ENCODE measurements around the gene KCTD7. TPM values are rescaled to one million over a fixed set of nuclear protein-coding genes. Genes with fewer than 3 reads are reported as not detected.
"Not testable (repeated sequence)": the region's sequence is repeated elsewhere in the genome, so short reads cannot be mapped to it uniquely, and the experiment has no call there.

The KCTD7 gene
- total RNA-seq, 1 donor from 2014 or later, result 10.3 TPM

DNA sequence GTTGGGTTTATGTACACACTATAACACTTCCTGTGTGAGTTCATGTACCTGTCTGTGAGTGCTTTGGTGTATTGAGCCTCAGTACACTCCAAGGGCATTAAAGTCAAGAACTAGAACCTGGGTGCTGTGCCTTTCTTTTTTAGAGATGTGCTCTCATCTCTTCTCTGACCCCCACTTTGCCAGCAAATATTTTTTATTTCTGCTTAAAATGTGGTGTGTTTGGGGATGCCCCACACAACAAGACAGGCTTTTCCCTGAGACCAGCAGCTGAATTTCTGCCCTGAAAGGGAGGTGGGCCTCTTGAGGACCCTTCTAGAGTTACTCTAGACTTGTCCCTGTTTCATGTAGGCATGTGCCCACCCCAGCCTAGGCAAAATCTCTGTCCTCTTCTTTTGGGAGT, 14.3 kb downstream of the KCTD7 start:
- Mint-ChIP-seq H3K4me3 (ENCODE audit: low read depth) (no peak overlapping the region), H3K9me3 (no peaks in the 10 kb centered on the region), H3K27ac (no peak overlapping the region), H3K36me3 (ENCODE audit: low read depth) (peaks cover 62% of the 10 kb centered on the region), H3K27me3 (ENCODE audit: low read depth) (no peaks in the 10 kb centered on the region), H3K4me1 (ENCODE audit: low read depth) (no peaks in the 10 kb centered on the region)
- no peak for DNase-seq (ENCODE audit: low spot score)
- intact Hi-C loops (cut with micrococcal nuclease), result no loop called here

DNA sequence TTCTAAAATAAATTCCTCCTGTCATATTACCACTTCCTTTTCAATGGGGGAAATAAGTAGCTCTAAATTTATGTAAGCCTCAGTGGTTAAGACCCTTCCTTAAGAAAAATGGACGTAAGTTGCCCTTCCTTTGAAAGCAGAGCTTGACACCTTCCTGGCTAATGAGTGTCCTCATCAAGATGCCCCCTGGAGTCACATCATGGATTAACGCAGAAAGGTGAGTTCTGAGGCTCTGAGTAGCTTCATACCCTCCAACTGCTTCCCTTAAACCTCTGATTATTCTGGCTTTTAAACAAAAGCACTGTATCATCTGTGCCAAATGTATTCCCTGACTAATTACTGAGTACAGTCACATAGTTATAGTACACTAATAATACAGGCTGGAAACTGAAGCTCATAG, 14.7 kb downstream of the KCTD7 start:
- Mint-ChIP-seq H3K27me3 (ENCODE audit: low read depth) (no peaks in the 10 kb centered on the region), H3K4me3 (ENCODE audit: low read depth) (no peak overlapping the region), H3K9me3 (no peaks in the 10 kb centered on the region), H3K4me1 (ENCODE audit: low read depth) (no peaks in the 10 kb centered on the region), H3K27ac (no peak overlapping the region), H3K36me3 (ENCODE audit: low read depth) (peaks cover 58% of the 10 kb centered on the region)
- intact Hi-C loops (cut with micrococcal nuclease), result no loop called here
- no peak for DNase-seq (ENCODE audit: low spot score)

DNA sequence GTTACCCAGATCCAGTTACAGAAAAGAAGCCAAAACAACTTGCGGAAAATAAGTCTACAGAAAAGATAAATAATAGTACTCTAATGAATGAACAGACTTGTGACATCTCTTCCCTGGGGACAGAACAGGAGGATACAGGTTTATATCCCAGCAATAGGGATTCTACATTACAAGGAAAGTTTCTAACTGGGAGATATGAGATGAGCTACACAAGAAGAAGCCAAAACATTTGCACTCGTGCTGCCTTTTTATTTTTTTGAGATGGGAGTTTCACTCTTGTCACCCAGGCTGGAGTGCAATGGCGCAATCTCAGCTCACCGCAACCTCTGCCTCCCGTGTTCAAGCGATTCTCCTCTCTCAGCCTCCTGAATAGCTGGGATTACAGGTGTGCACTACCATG, 22.3 kb downstream of the KCTD7 start:
- H3K9me3 Mint-ChIP-seq; H3K27me3 Mint-ChIP-seq (ENCODE audit: low read depth); H3K27ac Mint-ChIP-seq; H3K4me3 Mint-ChIP-seq (ENCODE audit: low read depth); DNase-seq (ENCODE audit: low spot score): not testable (repeated sequence)
- intact Hi-C loops (cut with micrococcal nuclease), result loop anchor here (10.0 kb wide), 1 partner anchor 344 kb away; the partner anchor contains the start of genes SBDS and TYW1
- Mint-ChIP-seq H3K36me3 (ENCODE audit: low read depth) (peaks cover 25% of the 10 kb centered on the region), H3K4me1 (ENCODE audit: low read depth) (peaks cover 11% of the 10 kb centered on the region)

DNA sequence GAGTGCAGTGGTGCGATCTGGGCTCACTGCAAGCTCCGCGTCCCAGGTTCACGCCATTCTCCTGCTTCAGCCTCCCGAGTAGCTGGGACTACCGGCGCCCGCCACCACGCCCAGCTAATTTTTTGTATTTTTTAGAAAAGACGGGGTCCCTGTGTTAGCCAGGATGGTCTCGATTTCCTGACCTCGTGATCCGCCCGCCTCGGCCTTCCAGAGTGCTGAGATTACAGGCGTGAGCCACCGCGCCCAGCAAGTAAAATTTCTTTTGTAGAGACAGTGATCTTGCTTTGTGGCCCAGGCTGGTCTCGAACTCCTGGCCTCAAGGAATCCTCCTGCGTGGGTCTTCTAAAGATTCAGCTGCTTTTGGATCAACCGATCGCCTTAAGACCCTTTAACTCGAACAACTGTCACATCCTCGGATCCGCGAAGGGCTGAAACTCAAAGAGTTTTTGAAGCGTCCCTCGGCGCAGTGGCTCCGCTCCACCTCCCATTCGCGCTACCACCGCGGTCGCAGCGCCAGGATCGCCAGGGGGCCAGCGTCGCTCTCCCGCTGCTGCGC, 25.1 kb downstream of the KCTD7 start:
- H3K36me3 Mint-ChIP-seq (ENCODE audit: low read depth), result peaks cover 24% of the 10 kb centered on the region
- H3K27ac Mint-ChIP-seq, result peak overlapping the region; percentile 94
- DNase-seq (ENCODE audit: low spot score); H3K9me3 Mint-ChIP-seq; H3K27me3 Mint-ChIP-seq (ENCODE audit: low read depth): not testable (repeated sequence)
- peaks cover 14% of the 10 kb centered on the region for H3K4me1 Mint-ChIP-seq (ENCODE audit: low read depth)
- H3K4me3 Mint-ChIP-seq (ENCODE audit: low read depth), result peak overlapping the region; percentile 95
- intact Hi-C loops (cut with micrococcal nuclease), result loop anchor here (1.0 to 10.0 kb wide), 5 partner anchors 25 to 341 kb away; partner anchors contain the start of genes KCTD7, RABGEF1, SBDS and TYW1

DNA sequence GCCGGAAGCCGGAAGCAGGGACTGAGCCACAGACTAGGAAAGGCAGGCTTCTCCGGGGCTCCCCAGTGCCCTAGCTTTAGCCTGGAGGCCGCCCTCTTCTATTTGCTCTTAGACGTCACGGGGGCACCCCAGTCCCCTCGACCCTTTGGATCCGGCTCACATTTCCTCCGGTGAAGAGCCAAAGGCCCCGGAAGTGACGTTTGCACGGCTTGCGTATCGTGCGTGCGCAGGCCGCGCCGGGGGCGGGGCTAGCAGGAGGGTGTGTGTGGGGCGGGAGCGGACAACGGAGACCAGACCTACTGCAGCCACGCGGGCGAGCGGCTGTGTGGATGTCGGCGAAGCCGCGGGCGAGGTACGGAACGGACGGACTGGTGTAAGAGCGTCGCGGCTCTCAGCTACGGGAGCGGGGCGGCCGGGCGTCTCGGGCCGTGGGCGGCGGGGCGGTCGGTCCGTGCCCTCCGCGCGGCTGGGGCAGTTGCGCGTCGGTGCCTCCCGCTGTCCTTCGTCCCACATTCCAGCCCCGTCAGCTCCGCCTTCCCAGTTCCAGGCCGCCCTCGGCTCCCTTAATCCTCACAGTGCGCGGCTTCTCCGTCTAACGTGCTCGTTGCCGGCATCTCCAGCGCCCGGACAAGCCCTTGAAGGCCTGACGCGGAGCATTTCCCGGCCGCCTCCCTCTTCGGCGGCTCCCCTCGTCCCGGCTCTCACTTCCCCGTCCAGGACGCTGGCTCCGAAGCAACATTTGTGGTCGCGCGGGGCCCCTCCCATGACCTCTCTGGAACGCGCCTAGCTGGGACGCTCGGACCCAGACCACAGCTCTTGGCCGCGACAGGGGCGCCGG, 25.8 kb downstream of the KCTD7 start:
- H3K4me1 Mint-ChIP-seq (ENCODE audit: low read depth), result peaks cover 14% of the 10 kb centered on the region
- intact Hi-C loops (cut with micrococcal nuclease), result loop anchor here (1.0 to 10.0 kb wide), 5 partner anchors 26 to 340 kb away; partner anchors contain the start of genes KCTD7, RABGEF1, SBDS and TYW1
- peak overlapping the region; percentile 94 for H3K27ac Mint-ChIP-seq
- H3K27me3 Mint-ChIP-seq (ENCODE audit: low read depth), result no peaks in the 10 kb centered on the region
- H3K9me3 Mint-ChIP-seq, result no peaks in the 10 kb centered on the region
- H3K36me3 Mint-ChIP-seq (ENCODE audit: low read depth), result peaks cover 20% of the 10 kb centered on the region
- DNase-seq (ENCODE audit: low spot score), result peak; percentile 96
- peak overlapping the region; percentile 95 for H3K4me3 Mint-ChIP-seq (ENCODE audit: low read depth)

DNA sequence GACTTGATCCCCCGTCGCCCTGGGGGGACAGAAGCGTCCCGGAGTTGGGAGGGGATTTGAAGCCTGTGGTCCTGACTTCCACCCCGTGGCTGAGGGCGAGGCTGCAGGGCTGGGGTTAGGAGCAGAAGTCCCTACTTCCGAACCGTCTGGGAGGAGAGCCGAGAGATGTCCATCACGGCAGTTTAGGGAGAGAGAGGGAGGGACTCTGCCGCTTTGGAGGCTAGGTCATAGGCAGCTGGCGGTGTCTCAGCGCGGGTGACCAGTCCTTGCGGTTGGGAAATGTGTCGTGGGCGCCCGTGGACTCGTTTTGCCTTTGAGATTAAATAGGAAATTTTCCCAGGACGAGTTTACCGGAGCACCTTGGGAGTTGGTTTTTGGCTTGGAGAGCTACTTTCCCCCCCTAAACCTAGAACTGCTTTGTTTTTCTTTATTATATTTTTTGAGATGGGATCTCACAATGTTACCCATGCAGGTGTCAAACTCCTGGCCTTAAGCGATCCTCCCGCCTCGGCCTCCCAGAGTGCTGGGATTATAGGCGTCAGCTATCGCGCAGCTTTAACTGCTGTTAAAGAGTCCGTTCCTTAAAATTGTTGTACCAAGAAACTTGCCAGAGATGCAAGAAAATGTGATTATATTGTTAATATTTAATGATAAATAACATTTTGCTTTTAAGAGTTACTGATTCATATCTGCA, 26.6 kb downstream of the KCTD7 start:
- Mint-ChIP-seq H3K27ac (peak overlapping the region; percentile 83), H3K36me3 (ENCODE audit: low read depth) (peaks cover 20% of the 10 kb centered on the region), H3K4me3 (ENCODE audit: low read depth) (peak overlapping the region; percentile 95), H3K4me1 (ENCODE audit: low read depth) (peaks cover 14% of the 10 kb centered on the region)
- not testable (repeated sequence) for H3K9me3 Mint-ChIP-seq; H3K27me3 Mint-ChIP-seq (ENCODE audit: low read depth); DNase-seq (ENCODE audit: low spot score)
- intact Hi-C loops (cut with micrococcal nuclease), result loop anchor here (10.0 kb wide), 1 partner anchor 340 kb away; the partner anchor contains the start of genes SBDS and TYW1

DNA sequence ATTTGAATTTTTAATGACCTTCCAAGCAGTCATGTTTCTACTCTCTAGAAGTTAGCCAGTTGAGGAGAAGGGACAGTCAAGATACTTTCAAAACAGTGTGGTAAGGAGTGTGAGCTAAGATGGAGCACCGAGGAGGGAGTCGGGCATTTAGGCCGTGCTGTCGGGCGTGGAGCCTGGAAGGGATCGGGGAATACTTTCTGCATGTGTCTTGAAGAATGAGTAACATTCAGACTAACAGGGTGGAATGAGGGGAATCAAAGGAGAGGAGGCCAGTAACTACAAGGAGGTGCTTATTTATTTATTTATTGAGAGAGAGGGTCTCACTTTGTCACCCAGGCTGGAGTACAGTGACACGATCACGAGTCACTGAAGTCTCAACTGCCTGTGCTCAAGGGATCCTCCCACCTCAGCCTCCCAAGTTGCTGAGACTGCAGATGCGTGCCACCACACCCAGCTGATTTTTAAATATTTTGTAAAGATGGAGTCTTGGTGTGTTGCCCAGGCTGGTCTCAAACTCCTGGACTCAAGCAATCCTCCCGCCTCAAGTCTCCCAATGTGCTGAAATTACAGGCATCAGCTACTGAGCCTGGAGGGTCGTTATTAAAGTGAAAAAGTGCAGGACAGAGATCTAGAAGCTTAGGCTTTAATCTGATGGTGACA, 27.3 kb downstream of the KCTD7 start:
- H3K27ac Mint-ChIP-seq; H3K27me3 Mint-ChIP-seq (ENCODE audit: low read depth); DNase-seq (ENCODE audit: low spot score); H3K9me3 Mint-ChIP-seq: not testable (repeated sequence)
- Mint-ChIP-seq H3K36me3 (ENCODE audit: low read depth) (peaks cover 22% of the 10 kb centered on the region), H3K4me3 (ENCODE audit: low read depth) (peak overlapping the region; percentile 27), H3K4me1 (ENCODE audit: low read depth) (peaks cover 14% of the 10 kb centered on the region)
- intact Hi-C loops (cut with micrococcal nuclease), result loop anchor here (10.0 kb wide), 1 partner anchor 339 kb away; the partner anchor contains the start of genes SBDS and TYW1

DNA sequence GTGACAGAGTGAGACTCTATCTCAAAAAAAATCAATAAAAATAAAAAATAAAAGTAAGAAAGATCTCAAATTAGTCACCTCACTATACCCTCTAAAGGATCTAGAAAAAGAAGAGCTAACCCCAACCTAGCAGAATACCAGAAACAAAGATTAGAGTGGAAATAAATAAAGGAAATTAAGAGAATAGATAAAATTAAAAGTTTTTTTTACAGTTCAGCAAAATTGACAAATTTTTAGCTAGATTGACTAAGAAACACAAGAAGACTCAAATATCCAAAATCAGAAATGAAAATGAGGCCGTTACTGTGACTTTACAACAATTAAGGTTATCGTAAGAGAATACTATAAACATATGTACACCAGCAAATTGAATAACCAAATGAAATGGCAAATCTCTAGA, 29.1 kb downstream of the KCTD7 start:
- peaks cover 5% of the 10 kb centered on the region for H3K9me3 Mint-ChIP-seq
- H3K27me3 Mint-ChIP-seq (ENCODE audit: low read depth), result no peaks in the 10 kb centered on the region
- no peak for DNase-seq (ENCODE audit: low spot score)
- H3K36me3 Mint-ChIP-seq (ENCODE audit: low read depth), result peaks cover 28% of the 10 kb centered on the region
- intact Hi-C loops (cut with micrococcal nuclease), result loop anchor here (10.0 kb wide), 1 partner anchor 337 kb away; the partner anchor contains the start of genes SBDS and TYW1
- peaks cover 10% of the 10 kb centered on the region for H3K4me1 Mint-ChIP-seq (ENCODE audit: low read depth)
- H3K27ac Mint-ChIP-seq, result no peak overlapping the region
- no peak overlapping the region for H3K4me3 Mint-ChIP-seq (ENCODE audit: low read depth)

DNA sequence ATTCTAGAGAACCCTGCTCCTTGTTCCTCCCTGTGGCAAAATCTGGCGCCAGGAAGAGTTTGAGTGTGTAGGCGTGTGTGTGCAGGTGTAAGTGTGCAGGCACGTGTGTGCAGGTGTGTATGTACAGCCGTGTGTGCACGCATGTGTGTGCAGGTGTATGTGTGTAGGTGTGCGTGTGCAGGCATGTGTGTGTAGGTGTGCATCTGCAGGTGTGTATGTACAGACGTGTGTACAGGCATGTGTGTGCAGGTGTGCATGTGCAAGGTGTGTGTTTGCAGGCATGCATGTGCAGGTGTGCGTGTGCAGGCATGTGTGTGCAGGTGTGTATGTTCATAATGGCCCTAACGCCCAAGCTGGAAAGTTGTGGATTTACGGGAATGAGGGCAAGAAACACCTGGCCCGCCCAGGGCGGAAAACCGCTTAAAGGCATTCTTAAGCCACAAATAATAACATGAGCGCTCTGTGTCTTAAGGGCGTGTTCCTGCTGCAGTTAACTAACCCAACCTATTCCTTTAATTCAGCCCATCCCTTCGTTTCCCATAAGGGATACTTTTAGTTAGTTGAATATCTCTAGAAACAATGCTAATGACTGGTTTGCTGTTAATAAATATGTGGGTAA, 34.1 kb downstream of the KCTD7 start:
- H3K36me3 Mint-ChIP-seq (ENCODE audit: low read depth), result peaks cover 12% of the 10 kb centered on the region
- no peaks in the 10 kb centered on the region for H3K4me1 Mint-ChIP-seq (ENCODE audit: low read depth)
- intact Hi-C loops (cut with micrococcal nuclease), result no loop called here

DNA sequence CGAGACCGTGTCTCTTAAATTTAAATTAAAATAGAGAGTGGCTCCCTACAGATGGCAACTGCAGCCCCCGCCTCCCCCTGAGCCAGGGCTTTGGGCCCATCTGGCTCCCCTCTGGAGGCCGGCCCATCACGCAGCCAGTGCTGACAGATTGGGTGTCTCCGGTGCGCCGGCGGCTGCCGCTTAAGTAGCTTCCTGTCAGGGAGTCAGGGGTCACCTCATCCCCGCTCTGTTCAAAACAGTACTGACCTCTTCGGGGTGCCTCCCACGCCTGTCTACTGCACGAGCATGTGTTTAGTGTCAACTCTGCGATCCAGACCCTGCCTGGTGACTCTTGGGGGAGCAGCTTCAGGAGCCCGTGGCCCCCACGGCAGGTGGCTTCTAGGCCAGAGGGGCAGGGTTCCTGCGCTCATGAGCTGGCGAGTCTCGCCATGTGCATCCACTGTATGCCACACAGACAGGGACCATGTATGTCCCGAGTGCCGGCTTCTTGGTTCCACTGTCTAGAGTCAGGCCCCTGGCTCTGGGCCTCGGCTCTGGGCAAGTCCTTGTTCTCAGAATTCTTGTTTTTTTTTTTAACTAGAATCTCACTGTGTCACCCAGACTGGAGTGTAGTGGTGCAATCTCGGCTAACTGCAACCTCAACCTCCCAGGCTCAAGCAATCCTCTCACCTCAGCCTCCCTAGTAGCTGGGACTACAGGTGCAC, 36.1 kb downstream of the KCTD7 start:
- Mint-ChIP-seq H3K9me3 (peaks cover 5% of the 10 kb centered on the region), H3K27me3 (ENCODE audit: low read depth) (no peaks in the 10 kb centered on the region)

More for the DNA sequence above, 34.1 kb downstream of the KCTD7 start:
- DNase-seq (ENCODE audit: low spot score), result no peak
- Mint-ChIP-seq H3K9me3 (peaks cover 5% of the 10 kb centered on the region), H3K27ac (no peak overlapping the region), H3K4me3 (ENCODE audit: low read depth) (no peak overlapping the region), H3K27me3 (ENCODE audit: low read depth) (no peaks in the 10 kb centered on the region)

DNA sequence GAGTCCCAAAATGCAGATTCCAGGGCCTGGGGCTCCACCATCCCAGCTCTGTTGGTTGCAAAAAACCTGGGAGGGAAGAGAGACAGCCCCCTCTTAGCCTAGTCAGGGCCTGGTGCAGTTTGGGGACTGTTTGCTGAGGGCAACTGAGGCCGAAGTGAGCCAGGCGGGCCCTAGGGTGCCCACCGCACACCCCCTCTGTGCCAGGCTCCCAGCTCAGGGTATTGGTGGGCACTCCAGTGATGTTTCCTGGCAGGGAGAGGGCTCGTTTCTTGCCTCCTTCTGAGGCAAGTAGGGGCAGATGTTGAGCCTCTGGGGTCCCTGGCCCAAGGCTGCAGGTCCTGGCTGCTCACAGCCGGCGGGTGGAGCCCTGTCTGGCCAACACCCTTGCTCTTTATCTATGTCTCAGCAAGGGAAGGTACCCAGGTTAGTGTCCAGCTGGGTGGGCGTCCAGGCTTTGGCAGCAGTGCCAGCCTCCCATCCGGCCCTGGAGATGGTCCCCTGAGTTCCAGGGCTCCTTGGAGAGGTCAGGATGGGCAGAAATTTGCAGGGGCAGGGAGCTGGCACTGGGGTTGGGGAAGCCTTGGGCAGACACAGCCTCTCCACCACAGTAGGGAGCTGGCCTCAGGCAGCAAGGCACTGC, 37.8 kb downstream of the KCTD7 start:
- no peaks in the 10 kb centered on the region for H3K27me3 Mint-ChIP-seq (ENCODE audit: low read depth)
- no peak overlapping the region for H3K4me3 Mint-ChIP-seq (ENCODE audit: low read depth)
- H3K4me1 Mint-ChIP-seq (ENCODE audit: low read depth), result no peaks in the 10 kb centered on the region
- intact Hi-C loops (cut with micrococcal nuclease), result no loop called here
- H3K27ac Mint-ChIP-seq, result no peak overlapping the region
- H3K9me3 Mint-ChIP-seq, result peaks cover 5% of the 10 kb centered on the region
- H3K36me3 Mint-ChIP-seq (ENCODE audit: low read depth), result peaks cover 9% of the 10 kb centered on the region
- DNase-seq (ENCODE audit: low spot score), result no peak

More for the DNA sequence above, 36.1 kb downstream of the KCTD7 start:
- H3K4me1 Mint-ChIP-seq (ENCODE audit: low read depth), result no peaks in the 10 kb centered on the region
- no peak for DNase-seq (ENCODE audit: low spot score)
- H3K36me3 Mint-ChIP-seq (ENCODE audit: low read depth), result peaks cover 12% of the 10 kb centered on the region
- H3K4me3 Mint-ChIP-seq (ENCODE audit: low read depth), result no peak overlapping the region
- no peak overlapping the region for H3K27ac Mint-ChIP-seq
- intact Hi-C loops (cut with micrococcal nuclease), result no loop called here
